Gastroesophageal sphincter (tissue), 3 donors: ENCODE measurements around the gene SCAMP1.

ENCODE experiments used
- EP300 ChIP-seq: sonication (generic); formaldehyde crosslinking; IDR thresholded peaks from one replicate; pipeline ENCODE4 v1.6.1; 2017; ENCODE audit warnings: antibody characterized with exemption, mild to moderate bottlenecking
- POLR2A ChIP-seq, 2 donors: fragments of 450-650 bp; IDR thresholded peaks; one replicate each; pipeline ENCODE4 v1.6.1; 2017; ENCODE audit warnings: antibody characterized with exemption in 2 of 2, mild to moderate bottlenecking in 2 of 2, moderate library complexity in 1 of 2
- POLR2AphosphoS5 ChIP-seq: sonication (generic); formaldehyde crosslinking; IDR thresholded peaks from one replicate; pipeline ENCODE4 v1.6.1; 2017; ENCODE audit warnings: antibody characterized with exemption
- TF ChIP-seq, protein P1 (sequence below), 4 experiments: fragments of 200-600 bp in 2 of 4; fragments of 450-650 bp in 2 of 4; sonication (generic) in 1 of 4; IDR thresholded peaks; one replicate each; pipeline ENCODE4 v1.5.1; 2017 to 2019; ENCODE audit warnings: antibody characterized with exemption in 4 of 4, mild to moderate bottlenecking in 2 of 4, moderate library complexity in 2 of 4

DNA sequence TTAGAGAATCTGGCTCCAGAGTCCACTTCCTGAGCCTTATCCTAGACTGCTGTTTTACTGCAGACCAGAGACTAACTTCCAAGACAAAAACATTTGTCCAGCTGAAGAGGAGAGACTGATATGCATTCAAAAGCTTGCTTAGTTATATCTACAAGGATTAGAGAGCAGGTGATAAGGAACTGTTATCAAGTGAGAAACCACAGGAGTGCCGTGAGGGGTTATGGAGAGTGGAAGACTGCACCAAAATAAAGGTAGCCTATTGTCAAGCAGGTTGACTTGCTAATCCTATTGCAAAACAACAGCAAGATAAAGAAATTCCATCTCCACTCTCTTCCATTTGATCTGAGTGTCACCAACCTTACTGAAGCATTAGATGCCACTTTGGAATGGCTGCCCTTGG, 139.1 kb downstream of the SCAMP1 start:
- no peak for TF ChIP-seq POLR2A (IDR thresholded peaks at IDR 0.05)
- TF ChIP-seq, protein P1, sequence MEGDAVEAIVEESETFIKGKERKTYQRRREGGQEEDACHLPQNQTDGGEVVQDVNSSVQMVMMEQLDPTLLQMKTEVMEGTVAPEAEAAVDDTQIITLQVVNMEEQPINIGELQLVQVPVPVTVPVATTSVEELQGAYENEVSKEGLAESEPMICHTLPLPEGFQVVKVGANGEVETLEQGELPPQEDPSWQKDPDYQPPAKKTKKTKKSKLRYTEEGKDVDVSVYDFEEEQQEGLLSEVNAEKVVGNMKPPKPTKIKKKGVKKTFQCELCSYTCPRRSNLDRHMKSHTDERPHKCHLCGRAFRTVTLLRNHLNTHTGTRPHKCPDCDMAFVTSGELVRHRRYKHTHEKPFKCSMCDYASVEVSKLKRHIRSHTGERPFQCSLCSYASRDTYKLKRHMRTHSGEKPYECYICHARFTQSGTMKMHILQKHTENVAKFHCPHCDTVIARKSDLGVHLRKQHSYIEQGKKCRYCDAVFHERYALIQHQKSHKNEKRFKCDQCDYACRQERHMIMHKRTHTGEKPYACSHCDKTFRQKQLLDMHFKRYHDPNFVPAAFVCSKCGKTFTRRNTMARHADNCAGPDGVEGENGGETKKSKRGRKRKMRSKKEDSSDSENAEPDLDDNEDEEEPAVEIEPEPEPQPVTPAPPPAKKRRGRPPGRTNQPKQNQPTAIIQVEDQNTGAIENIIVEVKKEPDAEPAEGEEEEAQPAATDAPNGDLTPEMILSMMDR (IDR thresholded peaks at IDR 0.05) = no peak
- TF ChIP-seq POLR2AphosphoS5 = no peak
- TF ChIP-seq EP300 = no peak
